ENCODE measurements around the gene ZMYND10.
A peak's percentile ranks its signal among the peaks of the same experiment; 100 is the strongest.

The ZMYND10 gene

GRCh38 chr3:50358911-50359759 lies 13.6 kb upstream of the ZMYND10 start, which contains the start of gene TMEM115:
Gene TMEM115 (minus strand): TSS chr3:50359521. CDS start chr3:50359063, 458 bp downstream.
- peaks cover 54% of the 10 kb centered on the region for H3K36me3 Mint-ChIP-seq (ENCODE audit: low read depth)
- peak within 1 kb of the TSS; percentile 98 for H3K4me3 Mint-ChIP-seq
- H3K9me3 Mint-ChIP-seq, result no peaks in the 10 kb centered on the region
- peak within 1 kb of the TSS; percentile 96 for H3K27ac Mint-ChIP-seq
- intact Hi-C loops (cut with micrococcal nuclease), result loop anchor here (1.0 kb wide), 1 partner anchor 8 kb away; no protein-coding TSS in a partner anchor
- H3K4me1 Mint-ChIP-seq (ENCODE audit: low read depth), result peaks cover 52% of the 10 kb centered on the region
- H3K27me3 Mint-ChIP-seq, result peaks cover 9% of the 10 kb centered on the region

GRCh38 chr3:50358355-50358910 lies 12.9 kb upstream of the ZMYND10 start:
- Mint-ChIP-seq H3K27me3 (peaks cover 3% of the 10 kb centered on the region), H3K4me1 (ENCODE audit: low read depth) (peaks cover 57% of the 10 kb centered on the region), H3K27ac (peak overlapping the region; percentile 96), H3K36me3 (ENCODE audit: low read depth) (peaks cover 61% of the 10 kb centered on the region), H3K9me3 (no peaks in the 10 kb centered on the region), H3K4me3 (peak overlapping the region; percentile 98)
- intact Hi-C loops (cut with micrococcal nuclease), result no loop called here

GRCh38 chr3:50357481-50357880 lies 11.9 kb upstream of the ZMYND10 start:
- Mint-ChIP-seq H3K36me3 (ENCODE audit: low read depth) (peaks cover 71% of the 10 kb centered on the region), H3K9me3 (no peaks in the 10 kb centered on the region), H3K4me1 (ENCODE audit: low read depth) (peaks cover 64% of the 10 kb centered on the region), H3K4me3 (peak overlapping the region; percentile 98), H3K27ac (no peak overlapping the region), H3K27me3 (no peaks in the 10 kb centered on the region)
- intact Hi-C loops (cut with micrococcal nuclease), result no loop called here

GRCh38 chr3:50356553-50356952 lies 11.0 kb upstream of the ZMYND10 start:
- Mint-ChIP-seq H3K9me3 (no peaks in the 10 kb centered on the region), H3K4me1 (ENCODE audit: low read depth) (peaks cover 70% of the 10 kb centered on the region), H3K27ac (no peak overlapping the region), H3K36me3 (ENCODE audit: low read depth) (peaks cover 80% of the 10 kb centered on the region), H3K27me3 (no peaks in the 10 kb centered on the region), H3K4me3 (peak overlapping the region; percentile 40)
- intact Hi-C loops (cut with micrococcal nuclease), result no loop called here

- H3K9me3 Mint-ChIP-seq, result no peaks in the 10 kb centered on the region
- H3K4me1 Mint-ChIP-seq (ENCODE audit: low read depth), result peaks cover 75% of the 10 kb centered on the region
- H3K27me3 Mint-ChIP-seq, result no peaks in the 10 kb centered on the region
- intact Hi-C loops (cut with micrococcal nuclease), result no loop called here
- H3K36me3 Mint-ChIP-seq (ENCODE audit: low read depth), result peaks cover 86% of the 10 kb centered on the region
- H3K4me3 Mint-ChIP-seq, result peak overlapping the region; percentile 40
- H3K27ac Mint-ChIP-seq, result no peak overlapping the region
These were observed 10.5 kb upstream of the ZMYND10 start for GRCh38 chr3:50355829-50356552.

- peaks cover 91% of the 10 kb centered on the region for H3K36me3 Mint-ChIP-seq (ENCODE audit: low read depth)
- no peaks in the 10 kb centered on the region for H3K27me3 Mint-ChIP-seq
- H3K4me1 Mint-ChIP-seq (ENCODE audit: low read depth), result peaks cover 83% of the 10 kb centered on the region
- no peak overlapping the region for H3K27ac Mint-ChIP-seq
- no peaks in the 10 kb centered on the region for H3K9me3 Mint-ChIP-seq
- intact Hi-C loops (cut with micrococcal nuclease), result no loop called here
- no peak overlapping the region for H3K4me3 Mint-ChIP-seq
These were observed 9.3 kb upstream of the ZMYND10 start for GRCh38 chr3:50354850-50355249.

- H3K4me1 Mint-ChIP-seq (ENCODE audit: low read depth), result peaks cover 84% of the 10 kb centered on the region
- intact Hi-C loops (cut with micrococcal nuclease), result no loop called here
These were observed 8.7 kb upstream of the ZMYND10 start for GRCh38 chr3:50354186-50354764.

GRCh38 chr3:50353245-50354004 lies 7.9 kb upstream of the ZMYND10 start:
- Mint-ChIP-seq H3K9me3 (no peaks in the 10 kb centered on the region), H3K4me3 (no peak overlapping the region), H3K27ac (peak overlapping the region; percentile 52), H3K27me3 (no peaks in the 10 kb centered on the region), H3K4me1 (ENCODE audit: low read depth) (peaks cover 88% of the 10 kb centered on the region), H3K36me3 (ENCODE audit: low read depth) (peaks cover 90% of the 10 kb centered on the region)
- intact Hi-C loops (cut with micrococcal nuclease), result no loop called here

More at GRCh38 chr3:50354186-50354764, 8.7 kb upstream of the ZMYND10 start:
- Mint-ChIP-seq H3K27ac (peak overlapping the region; percentile 30), H3K27me3 (no peaks in the 10 kb centered on the region), H3K36me3 (ENCODE audit: low read depth) (peaks cover 90% of the 10 kb centered on the region), H3K9me3 (no peaks in the 10 kb centered on the region), H3K4me3 (no peak overlapping the region)

- H3K4me3 Mint-ChIP-seq, result no peak overlapping the region
- H3K36me3 Mint-ChIP-seq (ENCODE audit: low read depth), result peaks cover 90% of the 10 kb centered on the region
These were observed 7.2 kb upstream of the ZMYND10 start for GRCh38 chr3:50352781-50353180.

GRCh38 chr3:50351323-50351697 lies 5.8 kb upstream of the ZMYND10 start:
- intact Hi-C loops (cut with micrococcal nuclease), result loop anchor here (1.0 kb wide), 1 partner anchor 8 kb away; the partner anchor contains the start of gene TMEM115
- Mint-ChIP-seq H3K4me3 (peak overlapping the region; percentile 90), H3K4me1 (ENCODE audit: low read depth) (peaks cover 84% of the 10 kb centered on the region), H3K9me3 (no peaks in the 10 kb centered on the region), H3K36me3 (ENCODE audit: low read depth) (peaks cover 79% of the 10 kb centered on the region), H3K27me3 (no peaks in the 10 kb centered on the region), H3K27ac (peak overlapping the region; percentile 93)

More at GRCh38 chr3:50352781-50353180, 7.2 kb upstream of the ZMYND10 start:
- intact Hi-C loops (cut with micrococcal nuclease), result no loop called here
- Mint-ChIP-seq H3K27ac (peak overlapping the region; percentile 52), H3K27me3 (no peaks in the 10 kb centered on the region), H3K4me1 (ENCODE audit: low read depth) (peaks cover 88% of the 10 kb centered on the region), H3K9me3 (no peaks in the 10 kb centered on the region)

- Mint-ChIP-seq H3K9me3 (no peaks in the 10 kb centered on the region), H3K27me3 (no peaks in the 10 kb centered on the region), H3K36me3 (ENCODE audit: low read depth) (peaks cover 73% of the 10 kb centered on the region), H3K4me3 (peak within 1 kb of the TSS; percentile 90), H3K27ac (peak within 1 kb of the TSS; percentile 93), H3K4me1 (ENCODE audit: low read depth) (peaks cover 84% of the 10 kb centered on the region)
- intact Hi-C loops (cut with micrococcal nuclease), result loop anchor here (1.0 kb wide), 1 partner anchor 9 kb away; the partner anchor contains the start of gene TMEM115
These were observed 5.2 kb upstream of the ZMYND10 start, which contains the start of the genes CYB561D2 and NPRL2 for GRCh38 chr3:50350527-50351322. Gene CYB561D2 (plus strand): TSS chr3:50350862. CDS start chr3:50351434, 572 bp downstream. Gene NPRL2 (minus strand): TSS chr3:50350775. CDS start chr3:50350652, 123 bp downstream.

GRCh38 chr3:50350213-50350526 lies 4.6 kb upstream of the ZMYND10 start:
- H3K4me1 Mint-ChIP-seq (ENCODE audit: low read depth), result peaks cover 84% of the 10 kb centered on the region
- intact Hi-C loops (cut with micrococcal nuclease), result no loop called here
- H3K9me3 Mint-ChIP-seq, result no peaks in the 10 kb centered on the region
- H3K27ac Mint-ChIP-seq, result peak overlapping the region; percentile 93
- peaks cover 68% of the 10 kb centered on the region for H3K36me3 Mint-ChIP-seq (ENCODE audit: low read depth)
- H3K27me3 Mint-ChIP-seq, result no peaks in the 10 kb centered on the region
- peak overlapping the region; percentile 90 for H3K4me3 Mint-ChIP-seq

Measured in dendritic cell treated with granulocyte-macrophage colony-stimulating factor and Interleukin-4, amounts not matched to agents 40 ng/mL and 50 ng/mL, for 4 days (primary cell).